ENCODE measurements around the gene PSME3IP1.

- TF ChIP-seq CTCF (IDR thresholded peaks at IDR 0.05) (no peak), POLR2A (IDR thresholded peaks at IDR 0.05) (no peak)
These were observed 48.9 kb upstream of the PSME3IP1 start for GRCh38 chr16:57234707-57235092.
